K562 (cell line): ENCODE data around the gene TLX2. TPM values are rescaled to one million over a fixed set of nuclear protein-coding genes. Genes with fewer than 3 reads are reported as not detected.

Experiments used
- C11orf30 ChIP-seq: fragments of 450-650 bp; IDR thresholded peaks from 2 replicates; pipeline ENCODE4 v1.6.1; 2016; ENCODE audit warnings: low read depth, mild to moderate bottlenecking
- GMEB1 ChIP-seq: fragments of 250-450 bp; sonication (Bioruptor Pico); IDR thresholded peaks from 2 replicates; pipeline ENCODE4 v1.4.0; 2020; ENCODE audit warnings: mild to moderate bottlenecking
- KLF13 ChIP-seq: fragments of 450-650 bp; IDR thresholded peaks from 2 replicates; pipeline ENCODE4 v1.6.1; 2016; ENCODE audit warnings: missing genetic modification characterization, low read depth, mild to moderate bottlenecking, missing compliant biosample characterization, moderate library complexity, borderline replicate concordance
- MAFK ChIP-seq: IDR thresholded peaks from 2 replicates; pipeline ENCODE4 v1.6.1; 2011; ENCODE audit warnings: low read length, improper control_type of control experiment
- MYC ChIP-seq, 2 experiments: fragments of 250-450 bp in 1 of 2; sonication (Bioruptor Pico) in 1 of 2; IDR thresholded peaks; 2 replicates each; pipeline versions ENCODE4 v1.5.1 to v1.6.1; 2012 to 2021; ENCODE audit warnings: low read depth in 2 of 2, borderline replicate concordance in 1 of 2, improper control_type of control experiment in 1 of 2, low read length in 1 of 2, mild to moderate bottlenecking in 1 of 2, moderate library complexity in 1 of 2
- POU5F1 ChIP-seq: fragments of 150-350 bp; IDR thresholded peaks from 2 replicates; pipeline ENCODE4 v1.6.1; 2014; ENCODE audit warnings: borderline replicate concordance, low read length, low read depth, mild to moderate bottlenecking; ENCODE audit not compliant: partially characterized antibody
- RBM15 ChIP-seq: fragments of 200-400 bp; formaldehyde crosslinking; IDR thresholded peaks from 2 replicates; pipeline ENCODE4 v1.6.1; 2018; ENCODE audit warnings: mild to moderate bottlenecking, low read length, moderate library complexity; ENCODE audit not compliant: insufficient read depth
- SRSF3 ChIP-seq: fragments of 200-400 bp; formaldehyde crosslinking; IDR thresholded peaks from 2 replicates; pipeline ENCODE4 v1.6.1; 2016; ENCODE audit warnings: mild to moderate bottlenecking, low read length, moderate library complexity; ENCODE audit not compliant: insufficient read depth
- TEAD2 ChIP-seq: fragments of 450-650 bp; IDR thresholded peaks from 2 replicates; pipeline ENCODE4 v1.6.1; 2016; ENCODE audit warnings: missing genetic modification characterization, control low read depth, missing compliant biosample characterization
- TEAD4 ChIP-seq, 2 experiments: sonication (generic) in 1 of 2; formaldehyde crosslinking in 1 of 2; IDR thresholded peaks; 2 replicates each; pipeline versions ENCODE4 v1.6.1 to v1.8.0; 2012 to 2022; ENCODE audit warnings: borderline replicate concordance in 1 of 2, inconsistent platforms in 1 of 2, low read length in 1 of 2, mild to moderate bottlenecking in 1 of 2, missing genetic modification reagents in 1 of 2
- ZNF23 ChIP-seq: fragments of 250-450 bp; sonication (Bioruptor Pico); IDR thresholded peaks from 2 replicates; pipeline ENCODE4 v1.4.0; 2020; ENCODE audit warnings: mild to moderate bottlenecking
- ZNF239 ChIP-seq: fragments of 250-450 bp; sonication (Bioruptor Pico); IDR thresholded peaks from 2 replicates; pipeline ENCODE4 v1.4.0; 2020; ENCODE audit warnings: mild to moderate bottlenecking
- ZNF518B ChIP-seq: fragments of 250-450 bp; sonication (Bioruptor Pico); IDR thresholded peaks from 2 replicates; pipeline ENCODE4 v1.5.0; 2021; ENCODE audit warnings: mild to moderate bottlenecking, moderate library complexity
- ZNF639 ChIP-seq, 2 experiments: fragments of 200-800 bp in 1 of 2; sonication (Bioruptor generic) in 1 of 2; sonication (generic) in 1 of 2; formaldehyde crosslinking in 1 of 2; IDR thresholded peaks in 1 of 2; conservative IDR thresholded peaks in 1 of 2; 2 replicates each; pipeline versions ENCODE4 v1.5.0 to v1.6.1; 2016 to 2020; ENCODE audit warnings: missing compliant biosample characterization in 1 of 2, missing genetic modification characterization in 1 of 2, missing genetic modification reagents in 1 of 2
- polyA plus RNA-seq, 8 experiments: library from polyadenylated mRNA; depleted of rRNA in 4 of 8; stranded (reverse) in 5 of 8; unstranded in 3 of 8; fragments of >200 nt; fragmentation: Nextera tagmentation in 2 of 8; fragmentation: Illumina TruSeq in 1 of 8; extraction: Ambion mirVana in 2 of 8; extraction: Trizol in 1 of 8; gene quantifications; 2 replicates each; pipeline versions ENCODE4 v1.2.1 to v1.2.3, GENCODE V29; 2011 to 2014; ENCODE audit warnings: inconsistent platforms in 1 of 8, missing spikeins in 1 of 8
- total RNA-seq, 7 experiments: library from RNA; depleted of rRNA in 6 of 7; stranded (reverse); fragments of >200 nt in 6 of 7; fragmentation: Illumina TruSeq in 2 of 7; extraction: Trizol in 2 of 7; gene quantifications; 2 replicates each; pipeline versions ENCODE4 v1.2.1 to v1.2.3, GENCODE V29; 2011 to 2021; ENCODE audit warnings: low replicate concordance in 1 of 7
- TF ChIP-seq, protein P1 (sequence below), 2 experiments: IDR thresholded peaks; 2 replicates each; pipeline ENCODE4 v1.6.1; 2011; ENCODE audit warnings: borderline replicate concordance in 1 of 2, control low read depth in 1 of 2, low read depth in 1 of 2, low read length in 1 of 2, mild to moderate bottlenecking in 1 of 2, mixed read lengths in 1 of 2, moderate library complexity in 1 of 2; ENCODE audit not compliant: insufficient read depth in 1 of 2, insufficient read length in 1 of 2, poor library complexity in 1 of 2, severe bottlenecking in 1 of 2; ENCODE audit errors: extremely low read depth in 1 of 2

The TLX2 gene
- total and polyA plus RNA-seq, 9 of the 15 experiments (the other 6 are each of a cell fraction or from before 2014, with no cell fraction given), result not detected

DNA sequence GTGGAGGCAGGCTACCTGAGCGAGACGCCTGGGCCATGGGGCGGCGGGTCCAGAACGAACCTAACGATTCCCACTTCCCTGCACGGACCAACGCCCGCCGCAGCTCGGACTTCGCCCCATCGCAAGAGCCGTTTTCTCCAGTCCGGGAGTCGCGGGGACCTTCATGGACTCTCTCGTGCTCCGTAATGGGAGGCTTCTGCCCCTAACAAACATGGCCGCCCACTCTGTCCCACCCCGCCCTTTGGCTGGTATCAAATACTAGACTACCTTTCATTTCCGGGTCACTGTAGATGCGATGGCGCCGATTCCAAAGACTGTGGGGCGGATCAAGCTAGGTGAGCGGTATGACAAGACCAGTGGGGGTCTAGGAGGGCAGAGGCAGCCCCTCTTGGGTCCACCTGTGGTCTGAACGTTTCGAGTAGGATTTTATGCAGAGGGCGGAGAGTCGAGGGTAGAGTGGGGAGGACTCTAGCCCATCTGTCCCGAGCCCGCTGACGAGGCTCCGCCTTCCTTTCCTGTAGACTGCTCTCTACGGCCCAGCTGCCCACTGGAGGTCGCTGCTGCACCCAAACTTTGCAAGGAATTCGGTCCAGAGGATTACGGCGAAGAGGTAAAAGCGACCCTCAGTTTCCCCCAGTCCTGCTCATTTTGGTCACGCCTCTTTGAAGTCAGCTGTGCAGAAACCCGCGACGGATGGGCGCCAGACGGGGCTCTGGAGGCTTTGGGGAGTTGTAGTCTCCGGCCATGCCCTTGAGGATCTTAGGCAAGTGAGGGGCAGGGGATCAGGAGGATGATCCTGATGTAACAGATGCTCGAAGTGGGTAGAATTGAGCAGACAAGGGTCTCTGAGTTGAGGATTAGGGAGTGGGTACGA, 31.2 kb upstream of the TLX2 start, which contains the start of the genes CCDC142 and TTC31 (continued):
- TF ChIP-seq, protein P1, sequence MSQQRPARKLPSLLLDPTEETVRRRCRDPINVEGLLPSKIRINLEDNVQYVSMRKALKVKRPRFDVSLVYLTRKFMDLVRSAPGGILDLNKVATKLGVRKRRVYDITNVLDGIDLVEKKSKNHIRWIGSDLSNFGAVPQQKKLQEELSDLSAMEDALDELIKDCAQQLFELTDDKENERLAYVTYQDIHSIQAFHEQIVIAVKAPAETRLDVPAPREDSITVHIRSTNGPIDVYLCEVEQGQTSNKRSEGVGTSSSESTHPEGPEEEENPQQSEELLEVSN (IDR thresholded peaks at IDR 0.05; ENCODE audit: borderline replicate concordance in 1 of 2, extremely low read depth in 1 of 2, insufficient read depth in 1 of 2, insufficient read length in 1 of 2, low read depth in 1 of 2, low read length in 1 of 2, poor library complexity in 1 of 2, severe bottlenecking in 1 of 2), result peak in 1 of 2 experiments; percentile 49
- TF ChIP-seq TEAD4 (IDR thresholded peaks at IDR 0.05; ENCODE audit: low read length) (no peak; the same call in 1 of the 2 replicates), TEAD4 (CRISPR knock-in tag; IDR thresholded peaks at IDR 0.05; ENCODE audit: borderline replicate concordance) (no peak), ZNF639 (CRISPR knock-in tag; conservative IDR thresholded peaks at IDR 0.05 in 1 of 2, IDR thresholded peaks at IDR 0.05 in 1 of 2) (peak in 1 of 2 experiments; percentile 59; a peak in 1 of 4 replicates), TEAD2 (tag) (no peak), GMEB1 (no peak; the same call in 1 of the 2 replicates), POU5F1 (peak; percentile 86), MAFK (no peak), C11orf30 (peak; percentile 98), RBM15 (no peak), SRSF3 (no peak), MYC (IDR thresholded peaks at IDR 0.05; ENCODE audit: low read depth, low read length) (peak; percentile 41; the same call in 1 of the 2 replicates), MYC (CRISPR knock-in tag; IDR thresholded peaks at IDR 0.05; ENCODE audit: borderline replicate concordance, low read depth) (no peak), ZNF518B (CRISPR knock-in tag) (no peak), KLF13 (no peak), ZNF23 (CRISPR knock-in tag) (no peak), ZNF239 (CRISPR knock-in tag) (no peak; the same call in 1 of the 2 replicates)
